GM18519 (cell line): Measurements from ENCODE around the gene ELMO1.
"Not testable (repeated sequence)": the region's sequence is repeated elsewhere in the genome, so short reads cannot be mapped to it uniquely, and the experiment has no call there.

Experiments
- ATAC-seq: cut with Tn5 transposase; IDR thresholded peaks from one replicate; pipeline ENCODE4 v1.9.1; 2021; ENCODE audit warnings: mild to moderate bottlenecking, moderate library complexity; ENCODE audit not compliant: unreplicated experiment, low FRiP score

The ELMO1 gene

DNA sequence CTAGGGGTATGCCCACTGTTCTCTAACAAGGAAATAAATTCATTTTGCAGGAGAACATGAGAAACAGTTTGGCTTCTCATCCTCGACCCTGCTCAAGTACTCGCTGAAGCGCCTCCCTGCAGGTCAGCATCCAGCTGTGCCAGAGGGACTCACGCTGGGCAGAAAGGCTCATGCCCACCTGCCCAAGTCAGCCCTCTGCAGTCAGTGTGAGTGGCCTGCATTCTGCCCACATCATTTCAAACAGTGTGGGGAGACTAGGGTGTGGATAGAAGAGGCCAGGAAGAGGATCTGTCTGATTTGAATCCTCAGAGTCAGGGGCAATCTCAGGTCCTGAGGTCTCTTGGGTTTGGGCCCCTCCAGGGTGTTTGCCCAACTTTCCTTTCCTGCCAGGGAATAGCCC, 297.8 kb downstream of the ELMO1 start:
- no peak for ATAC-seq

DNA sequence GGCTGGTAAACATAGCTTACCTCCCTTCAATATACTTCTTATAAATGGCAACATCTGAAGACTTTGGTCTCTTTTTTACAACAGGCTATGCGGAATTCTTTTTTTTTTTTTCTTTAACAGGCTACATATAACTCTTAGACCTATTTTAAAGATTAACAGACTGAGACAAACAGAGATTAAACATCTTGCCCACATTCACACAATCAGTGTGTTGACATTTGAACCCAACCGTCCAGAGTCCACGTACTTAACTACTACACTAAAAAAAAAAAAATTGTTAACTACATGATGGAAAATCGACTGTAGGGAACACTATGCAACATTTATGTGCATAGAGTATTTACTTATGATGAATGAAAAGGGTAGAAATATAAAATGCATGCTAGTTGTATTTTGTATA, 298.5 kb downstream of the ELMO1 start:
- no peak for ATAC-seq

DNA sequence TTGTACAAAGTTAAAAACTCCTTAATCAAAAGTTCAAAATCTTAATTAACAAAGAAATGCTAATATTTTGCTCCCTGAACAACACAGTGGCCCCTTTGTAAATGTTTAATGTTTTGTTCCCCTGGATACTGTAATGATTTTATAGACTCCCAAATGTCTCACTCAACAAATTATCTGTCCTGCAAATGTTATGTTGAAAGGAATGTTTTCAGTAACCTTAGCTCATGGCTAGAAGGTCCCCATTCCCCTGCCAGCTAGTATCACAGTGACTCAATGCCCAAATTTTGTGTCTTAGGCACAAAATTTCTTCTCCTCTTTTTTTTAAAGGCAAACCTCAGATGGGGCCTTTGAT, 298.9 kb downstream of the ELMO1 start:
- no peak for ATAC-seq

DNA sequence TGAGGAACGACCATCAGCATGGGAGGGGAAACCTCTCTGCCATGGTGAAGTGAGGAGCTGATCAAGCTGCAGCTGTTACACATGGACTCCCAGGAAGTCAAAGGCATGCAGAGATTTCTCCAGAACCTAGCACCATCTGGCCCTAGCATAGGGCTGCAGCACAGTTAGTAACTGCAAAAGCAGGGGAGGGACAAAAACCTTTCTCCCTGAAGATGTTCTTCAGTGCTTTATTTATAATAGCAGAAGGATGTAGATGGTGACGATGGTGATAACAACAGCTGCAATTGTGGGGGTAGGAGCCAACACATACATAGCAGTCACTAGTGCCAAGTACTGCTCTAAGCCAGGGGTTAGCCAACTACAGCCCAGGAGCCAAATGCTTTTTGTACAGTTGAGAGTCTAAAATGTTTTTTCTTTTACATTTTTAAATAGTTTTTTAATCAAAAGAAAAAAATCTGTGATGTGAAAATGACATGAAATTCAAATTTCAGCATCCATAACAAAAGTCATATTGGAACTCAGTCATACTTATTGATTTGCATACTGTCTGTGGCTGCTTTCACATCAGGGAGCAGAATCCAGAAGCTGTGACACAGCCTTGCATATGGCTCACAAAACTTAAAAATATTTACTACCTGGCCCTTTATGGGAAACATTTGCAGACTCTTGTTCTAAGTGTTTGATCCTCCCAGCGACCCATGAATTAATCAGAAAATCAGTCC, 299.5 kb downstream of the ELMO1 start:
- ATAC-seq, result no peak

DNA sequence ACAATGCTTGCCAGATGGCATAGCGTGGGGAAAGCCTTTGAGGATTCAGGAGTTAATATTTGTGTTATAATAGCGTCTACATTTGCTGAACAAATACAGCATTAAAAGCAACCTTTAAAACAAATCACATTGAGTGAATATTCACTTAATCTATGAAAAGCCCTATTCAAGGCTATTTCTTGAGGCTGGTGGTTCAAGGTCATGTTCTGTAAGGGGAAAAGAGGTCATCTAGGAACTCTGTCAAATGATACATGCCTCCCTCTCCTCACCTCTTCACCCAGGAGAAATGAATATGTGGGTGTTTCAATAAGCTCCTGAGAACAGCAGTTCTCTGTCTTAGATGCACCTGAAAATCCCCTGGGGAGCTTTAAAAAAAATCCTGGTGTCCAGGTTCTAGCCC, 303.0 kb downstream of the ELMO1 start:
- ATAC-seq, result no peak

DNA sequence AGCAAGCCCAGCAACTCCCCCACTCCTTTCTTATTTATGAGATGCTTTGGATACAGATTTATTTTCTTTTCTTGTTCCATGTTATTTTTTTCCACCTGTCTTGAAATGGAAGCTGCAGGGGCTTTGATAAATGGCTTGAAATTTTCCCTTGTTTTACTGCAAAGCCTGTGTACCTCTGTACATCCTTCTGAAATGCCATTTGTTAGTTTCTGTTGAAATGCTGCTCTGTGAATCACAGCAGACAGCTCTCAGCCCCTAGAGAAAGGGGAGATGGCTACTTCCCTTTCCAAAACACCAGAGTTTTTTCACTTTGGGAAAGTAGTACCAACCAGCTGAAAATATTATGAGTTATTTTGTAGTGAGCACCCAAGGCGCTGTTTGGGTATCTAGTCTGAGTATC, 304.2 kb downstream of the ELMO1 start:
- no peak for ATAC-seq

DNA sequence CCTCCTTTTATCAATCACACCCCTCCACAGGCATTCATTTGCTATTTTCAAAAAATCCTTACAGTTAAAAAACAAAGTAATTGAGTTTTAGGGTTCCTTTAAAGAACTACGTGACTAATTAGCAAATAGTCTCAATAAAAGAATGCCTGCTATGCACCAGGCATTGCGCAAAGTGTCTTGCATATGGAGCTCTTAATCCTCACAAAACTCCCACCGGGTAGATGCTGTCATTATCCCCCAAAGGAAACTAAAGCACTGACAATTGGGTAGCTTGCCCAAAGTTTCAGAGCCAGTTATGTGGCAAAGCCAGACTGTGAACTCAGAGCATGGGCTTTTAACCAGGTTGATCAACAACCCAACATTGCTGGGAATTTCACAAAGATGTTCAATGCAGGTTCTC, 305.7 kb downstream of the ELMO1 start:
- ATAC-seq, result no peak

DNA sequence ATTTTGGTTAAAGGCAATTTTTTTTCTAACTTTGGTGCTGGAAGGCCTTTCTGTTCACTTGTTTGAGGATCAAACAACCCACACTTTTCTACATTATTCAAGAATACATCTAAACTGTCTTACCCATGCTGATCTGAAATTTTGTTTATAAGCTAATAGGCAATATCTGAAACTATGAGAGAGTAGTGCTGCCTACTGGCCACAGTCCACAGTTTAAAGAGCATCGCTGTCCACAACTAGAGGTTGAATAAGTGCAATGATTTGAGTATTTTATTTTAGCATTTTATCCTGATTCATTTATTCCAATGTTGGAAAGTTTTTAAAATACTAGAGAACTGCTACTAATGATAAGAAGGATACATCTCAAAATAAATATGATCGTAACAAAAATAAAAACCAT, 306.9 kb downstream of the ELMO1 start:
- no peak for ATAC-seq

DNA sequence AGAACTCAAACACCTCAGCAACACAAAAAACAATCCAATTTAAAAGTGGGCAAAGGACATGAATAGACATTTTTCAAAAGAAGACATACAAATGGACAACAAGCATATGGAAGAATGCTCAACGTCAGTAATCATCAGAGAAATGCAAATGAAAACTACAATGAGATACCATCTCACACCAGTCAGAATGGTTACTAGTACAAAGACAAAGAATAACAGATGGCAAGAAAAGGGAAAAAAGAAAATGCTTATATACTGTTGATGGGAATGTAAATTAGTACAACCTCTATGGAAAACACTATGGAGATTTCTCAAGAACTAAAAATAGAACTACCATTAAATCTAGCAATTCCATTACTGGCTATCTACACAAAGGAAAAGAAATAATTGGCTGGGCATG, 314.8 kb downstream of the ELMO1 start:
- ATAC-seq, result not testable (repeated sequence)

DNA sequence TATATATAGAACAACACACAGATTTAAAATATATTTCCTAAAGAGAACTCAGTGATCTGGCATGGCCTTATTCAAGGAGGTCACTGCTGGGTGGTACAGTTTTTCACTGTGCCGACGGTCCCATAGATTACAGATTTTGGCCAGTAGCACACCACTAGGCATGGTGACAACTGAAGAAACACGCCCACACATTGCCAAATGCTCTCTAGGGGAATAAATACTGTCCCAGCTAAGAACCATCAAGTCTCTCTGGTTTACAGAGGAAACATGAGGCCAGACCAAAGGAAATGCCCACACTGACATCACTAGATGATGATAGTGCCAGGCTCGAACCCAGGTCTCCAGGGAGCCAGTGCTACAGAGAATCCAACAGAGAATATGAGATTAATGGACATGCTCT, 316.8 kb downstream of the ELMO1 start:
- no peak for ATAC-seq

DNA sequence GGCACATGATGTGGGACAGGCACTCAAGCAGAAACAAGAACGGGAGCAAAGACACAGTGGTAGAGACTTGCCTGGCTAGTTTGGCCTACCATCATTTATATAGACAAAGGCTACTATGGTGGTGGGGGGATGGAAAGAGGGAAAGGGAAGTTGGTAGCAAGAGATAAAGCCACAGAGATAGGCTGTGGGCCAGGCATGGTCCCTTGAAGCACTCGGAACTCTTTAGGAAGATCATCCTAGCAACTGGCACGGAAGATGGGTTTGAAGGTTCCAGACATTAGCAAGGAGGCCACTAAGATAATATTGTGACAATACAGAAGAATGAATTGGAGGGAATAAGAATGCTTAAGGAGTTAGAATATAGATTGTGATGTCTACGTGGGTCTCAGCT, 319.6 kb downstream of the ELMO1 start:
- ATAC-seq, result no peak

DNA sequence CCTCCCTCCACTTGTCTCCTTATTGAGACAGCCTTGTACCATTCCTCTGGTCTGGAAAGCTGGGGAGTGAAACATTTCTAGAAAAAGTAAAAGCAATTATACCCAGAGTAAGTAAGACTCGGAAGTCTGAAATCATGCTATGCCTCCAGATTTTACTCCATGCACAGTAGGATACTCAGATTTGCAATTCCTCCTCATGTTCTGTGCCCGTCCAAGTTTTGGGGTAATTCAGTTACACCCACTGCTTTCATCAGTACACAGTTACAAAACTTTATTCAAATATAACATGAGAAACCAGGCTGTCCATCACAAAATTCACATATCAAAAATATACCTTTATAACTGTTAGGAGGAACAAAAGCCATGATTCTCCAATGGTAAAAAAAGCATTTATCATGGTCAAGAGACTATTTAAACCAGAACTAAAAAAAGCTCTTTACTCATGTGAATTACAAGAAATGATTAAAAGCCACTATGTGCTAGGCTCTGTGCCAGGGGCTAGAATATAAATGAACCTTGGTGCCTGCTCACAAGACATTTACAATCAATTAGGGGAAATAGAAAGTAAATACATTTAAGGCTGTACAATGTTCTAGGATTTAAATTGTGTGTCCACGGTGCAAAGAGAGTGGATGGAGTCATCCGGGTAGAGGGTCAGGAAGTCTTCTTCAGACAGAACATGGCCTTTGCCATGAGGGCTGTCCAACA, 320.2 kb downstream of the ELMO1 start:
- no peak for ATAC-seq

DNA sequence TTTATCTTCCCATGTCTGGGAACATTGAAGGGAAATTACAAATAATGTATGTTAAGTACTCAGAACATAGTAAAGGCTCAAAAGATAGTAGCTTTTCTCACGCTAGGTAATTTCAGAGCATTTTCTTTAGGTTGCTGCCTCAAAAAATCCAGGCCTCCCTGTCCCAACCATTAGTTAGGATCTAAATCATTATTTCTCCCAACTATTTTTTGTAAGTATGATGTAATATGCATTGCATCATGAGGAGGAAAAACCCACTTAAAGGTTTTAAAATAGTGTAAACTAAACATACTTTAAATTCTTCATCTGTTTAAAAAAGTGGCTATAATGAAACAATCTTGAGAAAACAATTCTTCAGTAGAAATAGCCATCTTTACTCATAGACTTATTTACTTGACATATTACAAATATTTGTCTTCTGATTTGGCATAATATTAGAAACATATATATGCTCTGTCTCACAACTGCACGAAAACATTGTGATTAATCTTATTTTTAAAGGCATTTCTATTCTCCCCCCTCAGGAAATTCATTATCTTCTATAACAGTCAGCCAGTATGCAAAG, 329.3 kb downstream of the ELMO1 start:
- no peak for ATAC-seq

DNA sequence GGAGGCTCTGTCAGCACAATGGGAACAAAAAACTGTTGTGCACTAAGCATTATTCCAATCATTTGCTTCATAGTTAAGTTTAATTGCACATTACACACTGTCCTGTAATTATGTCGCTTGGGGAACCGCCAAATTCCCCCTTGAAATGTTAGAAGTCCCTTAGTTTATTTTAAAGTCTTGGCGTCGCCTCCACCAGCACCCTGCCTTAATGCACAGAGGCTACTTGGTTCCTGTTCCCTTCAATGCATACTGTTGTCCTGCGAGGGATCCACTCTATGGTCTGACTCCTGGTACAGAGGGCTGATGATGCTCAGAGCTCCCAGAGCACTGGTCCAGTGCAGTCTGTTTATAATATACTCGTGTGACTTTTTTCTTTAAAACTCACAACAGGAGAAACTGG, 330.7 kb downstream of the ELMO1 start:
- no peak for ATAC-seq

DNA sequence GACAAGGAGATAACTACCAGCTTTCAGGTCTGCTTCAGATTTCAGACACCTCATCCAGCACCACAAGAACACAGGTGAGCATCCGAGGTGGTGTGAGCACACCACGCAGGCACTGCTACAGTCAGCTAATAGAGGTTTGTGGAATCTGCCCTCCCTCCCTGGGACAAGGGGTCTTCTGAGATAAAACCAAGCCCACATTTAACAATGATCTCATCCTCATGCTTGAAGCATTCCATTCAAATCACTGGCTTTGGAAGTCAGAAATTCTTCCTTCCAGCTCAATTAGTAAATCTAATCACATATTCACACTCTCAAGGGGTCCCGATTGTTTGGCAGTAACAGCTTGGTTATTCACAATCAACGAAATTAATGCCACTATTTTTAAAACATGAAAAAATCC, 331.4 kb downstream of the ELMO1 start:
- no peak for ATAC-seq

DNA sequence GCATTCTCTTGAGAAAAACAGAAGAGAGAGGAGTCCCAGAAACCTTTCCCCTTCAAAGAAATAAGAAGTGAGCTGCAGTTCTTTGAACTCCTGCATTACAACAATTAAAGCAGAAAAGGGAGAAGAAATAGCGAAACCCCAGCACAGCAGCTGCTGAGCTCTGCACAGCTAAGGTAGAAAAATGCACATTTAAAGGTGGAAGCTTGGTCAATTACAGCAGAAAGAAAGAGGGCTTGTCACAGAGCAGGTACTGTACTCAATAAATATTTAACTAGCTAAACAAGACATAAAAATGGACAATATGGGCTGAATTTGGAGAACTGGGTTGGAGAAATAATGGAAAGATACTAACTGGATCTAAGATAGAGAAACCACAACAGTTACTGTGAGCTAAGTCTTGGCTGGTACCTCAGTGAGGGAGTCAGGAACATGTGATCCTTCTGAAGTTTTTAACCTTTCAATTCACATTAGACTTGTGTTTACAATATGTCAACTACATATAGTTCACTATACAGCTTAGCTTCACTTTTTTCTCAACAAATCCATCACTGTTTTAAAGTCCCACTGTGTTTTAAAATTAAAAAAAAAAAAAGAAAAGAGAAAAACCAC, 332.5 kb downstream of the ELMO1 start:
- ATAC-seq, result no peak

DNA sequence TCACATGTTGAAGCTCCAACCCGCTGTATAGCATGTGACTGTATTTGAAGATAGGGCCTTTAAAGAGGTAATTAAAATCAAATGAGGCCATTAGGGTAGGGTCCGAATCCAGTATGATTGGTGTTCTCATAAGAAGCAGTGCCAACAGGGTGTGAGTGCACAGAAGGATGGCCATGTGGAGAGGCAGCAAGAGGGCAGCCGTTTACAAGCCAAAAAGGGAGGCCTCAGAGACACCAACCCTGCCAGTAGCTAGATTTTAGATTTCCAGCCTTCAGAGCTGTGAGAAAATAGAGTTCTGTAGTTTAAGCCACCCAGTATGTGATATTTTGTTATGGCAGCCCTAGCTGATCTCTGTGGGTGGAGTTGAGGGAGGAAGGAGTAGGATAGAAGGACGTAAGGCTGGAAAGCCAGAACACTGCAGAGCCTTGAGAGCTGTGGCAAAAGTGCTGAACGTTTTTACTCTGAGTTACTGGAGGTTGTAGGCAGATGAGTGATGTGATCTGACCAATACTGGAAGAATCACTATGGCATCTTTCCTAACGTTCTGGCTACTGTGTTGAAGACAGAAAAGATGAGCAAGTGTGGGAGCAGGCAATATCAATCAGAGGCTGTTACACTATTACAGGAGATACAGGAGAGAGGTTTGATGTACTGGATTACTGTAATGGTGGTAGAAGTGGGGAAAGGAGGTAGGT, 334.9 kb downstream of the ELMO1 start:
- no peak for ATAC-seq

DNA sequence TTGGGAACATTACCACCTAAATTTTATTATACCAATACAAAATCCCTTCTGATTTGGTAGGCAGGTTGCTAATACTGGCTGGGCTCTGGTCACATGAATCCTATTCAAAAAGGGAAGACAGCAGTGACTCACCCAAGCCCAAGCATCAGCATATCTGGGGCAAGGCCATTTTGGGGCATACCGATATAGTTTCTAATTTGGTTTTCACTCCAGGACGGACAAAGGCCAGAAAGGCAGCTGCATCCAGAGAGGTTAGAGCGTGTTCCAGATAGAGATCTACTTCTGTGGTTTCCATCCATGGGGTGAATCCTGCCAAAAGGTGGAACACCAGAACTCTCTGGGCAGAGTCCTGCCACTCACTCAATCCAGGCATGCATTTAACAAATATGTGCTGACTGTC, 335.8 kb downstream of the ELMO1 start:
- no peak for ATAC-seq

DNA sequence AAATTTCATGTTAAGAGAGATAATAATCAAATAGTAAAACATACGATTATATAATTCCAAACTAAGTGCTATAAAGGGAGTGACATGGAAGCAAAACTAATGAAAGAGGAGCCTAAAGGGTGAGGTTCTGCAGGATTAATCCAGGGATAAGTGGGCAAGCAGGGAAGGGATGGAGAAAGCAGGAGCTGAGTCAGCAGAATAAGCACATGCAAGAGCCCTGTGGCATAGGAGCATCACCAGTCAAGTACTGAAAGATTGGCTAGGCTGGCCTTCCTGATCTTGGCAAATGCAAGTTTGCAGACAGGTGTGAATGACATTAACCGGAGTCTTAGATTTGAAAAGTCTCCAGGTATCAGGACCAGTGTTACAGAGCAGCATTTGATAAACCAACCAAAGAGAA, 336.4 kb downstream of the ELMO1 start:
- ATAC-seq, result no peak

DNA sequence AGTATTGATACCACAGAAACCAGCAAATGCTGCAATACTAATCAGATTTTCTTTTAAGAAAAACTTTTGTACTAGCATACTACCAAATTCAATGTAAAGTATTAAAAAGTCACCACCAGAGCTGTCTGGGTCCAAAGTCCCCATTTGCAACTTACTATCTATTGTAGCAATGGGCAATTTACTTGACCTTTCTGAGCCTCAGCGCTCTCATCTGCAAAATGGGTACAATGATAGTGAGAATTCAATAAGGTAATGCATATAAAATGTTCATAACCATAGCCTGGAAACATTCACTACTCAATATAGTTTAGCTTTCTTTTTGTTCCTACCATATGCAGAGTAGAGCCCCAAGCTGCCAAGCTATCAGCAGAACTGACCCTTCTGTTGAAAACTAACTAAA, 337.2 kb downstream of the ELMO1 start:
- no peak for ATAC-seq
